ENCODE results near the gene ST3GAL3. TPM values are rescaled to one million over a fixed set of nuclear protein-coding genes. Genes with fewer than 3 reads are reported as not detected.

The ST3GAL3 gene
- total and polyA plus RNA-seq, 10 of the 15 experiments (the other 5 are each of a cell fraction or from before 2014, with no cell fraction given) = 1.2 to 19.3 (median 11.0) TPM

GRCh38 chr1:43660355-43660754, 47.0 kb upstream of the ST3GAL3 start (continued):
- TF ChIP-seq IKZF1 (conservative IDR thresholded peaks at IDR 0.05) = no peak

DNA sequence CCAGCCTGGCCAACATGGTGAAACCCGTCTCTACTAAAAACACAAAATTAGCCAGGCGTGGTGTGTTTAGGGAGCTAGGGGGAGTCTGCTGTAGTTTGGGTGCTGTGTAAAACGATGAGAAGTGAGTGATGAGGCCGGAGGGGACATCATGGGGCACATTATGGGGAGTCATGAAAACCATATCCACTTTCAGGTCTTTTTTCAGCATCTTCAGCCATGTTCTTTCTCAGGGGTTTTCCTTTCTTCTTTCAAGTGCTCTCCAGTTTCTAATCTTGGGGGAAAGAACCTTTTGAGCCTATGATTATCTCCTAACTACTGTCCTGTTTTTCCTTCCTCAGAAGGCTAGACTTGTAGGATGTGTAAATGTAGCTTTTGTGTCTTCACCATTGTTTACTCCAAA, 43.0 kb upstream of the ST3GAL3 start:
- intact Hi-C loops (cut with micrococcal nuclease; ENCODE audit: unreplicated experiment) (no loop called here), in situ Hi-C loops (cut with MboI) (no loop called here)
- no peak for FAIRE-seq
- Histone ChIP-seq H3K27ac (ENCODE audit: control insufficient read depth, insufficient read depth) (peak overlapping the region; percentile 54), H4K20me1 (ENCODE audit: control insufficient read depth, insufficient read depth) (no peaks in the 10 kb centered on the region), H3K36me3 (ENCODE audit: control insufficient read depth in 2 of 2, insufficient read depth in 2 of 2, low read length in 1 of 2) (peaks cover 35 to 57% of the 10 kb centered on the region in 2 experiments), H2AFZ (ENCODE audit: control insufficient read depth, low read depth, low read length) (no peak overlapping the region), H3K9ac (ENCODE audit: control insufficient read depth, insufficient read depth, low read length) (no peak overlapping the region; the same call in 1 of the 2 replicates), H3K27me3 (replicated peaks in 1 of 2; ENCODE audit: control insufficient read depth in 2 of 2, insufficient read depth in 2 of 2, low read length in 1 of 2) (no peaks in the 10 kb centered on the region), H3K79me2 (ENCODE audit: control insufficient read depth, insufficient read depth, low read length) (no peaks in the 10 kb centered on the region; the same call in 1 of the 2 replicates), H3K4me3 (0 out of 2 replicates have a peak overlapping the region, but pooled peaks have one; percentile 29), H3K9me3 (replicated peaks; ENCODE audit: control insufficient read depth, insufficient read depth, low read length) (no peaks in the 10 kb centered on the region), H3K4me1 (ENCODE audit: control insufficient read depth, insufficient read depth, low read length) (peaks cover 14% of the 10 kb centered on the region), H3K4me2 (ENCODE audit: control insufficient read depth, insufficient read depth) (peak overlapping the region; percentile 28; the same call in 1 of the 2 replicates)
- POLR2A ChIA-PET = interaction anchor here (2.0 to 3.1 kb wide), 2 partner anchors 10 to 13 kb away, joined by 12 to 14 read pairs; partner anchors contain the start of gene KDM4A
- SMC1A ChIA-PET (ENCODE audit: uncharacterized antibody, unreplicated experiment) = interaction anchor here (1.3 to 4.6 kb wide), 3 partner anchors 10 to 271 kb away, joined by 5 to 34 read pairs (median 8); no protein-coding TSS in a partner anchor
- CTCF ChIA-PET = interaction anchor here (0.7 to 4.6 kb wide), 4 partner anchors 12 to 381 kb away, joined by 3 to 58 read pairs (median 6); partner anchors contain the start of gene KDM4A
- RAD21 ChIA-PET (ENCODE audit: unreplicated experiment) = interaction anchor here (1.4 to 5.5 kb wide), 2 partner anchors 11 to 14 kb away, joined by 4 to 39 read pairs; partner anchors contain the start of gene KDM4A
- DNase-seq (ENCODE audit: low read depth, low spot score) = peak; percentile 36
- no TSS peak for BruUV-seq (replicated peaks)
- ATAC-seq = peak; percentile 91
- 6% methylated on average over 4 of the region's 4 CpGs for WGBS (ENCODE audit: insufficient coverage, insufficient replicate concordance, low lambda C conversion rate, missing lambda C conversion rate)
- TF ChIP-seq EP300 (IDR thresholded peaks at IDR 0.05; ENCODE audit: borderline replicate concordance in 1 of 2, control insufficient read depth in 1 of 2, low read depth in 2 of 2, low read length in 2 of 2) (no peak), CBFB (IDR thresholded peaks at IDR 0.05; ENCODE audit: low read depth) (no peak), EED (IDR thresholded peaks at IDR 0.05; ENCODE audit: low read depth) (0 out of 2 replicates have a peak, but pooled peaks have one; percentile 23), SUPT20H (IDR thresholded peaks at IDR 0.05; ENCODE audit: borderline replicate concordance, control insufficient read depth, low read depth, low read length) (no peak), POLR2AphosphoS5 (IDR thresholded peaks at IDR 0.05; ENCODE audit: low read length) (peak; percentile 45; the same call in 1 of the 2 replicates), CHD4 (IDR thresholded peaks at IDR 0.05) (no peak), MEF2A (IDR thresholded peaks at IDR 0.05; ENCODE audit: insufficient read depth, low read depth, low read length) (peak; percentile 63; the same call in 1 of the 2 replicates), MXI1 (IDR thresholded peaks at IDR 0.05; ENCODE audit: low read depth, low read length) (no peak), IKZF1 (conservative IDR thresholded peaks at IDR 0.05) (0 out of 2 replicates have a peak, but pooled peaks have one; percentile 30), TCF7 (IDR thresholded peaks at IDR 0.05; ENCODE audit: borderline replicate concordance) (peak; percentile 47; the same call in 1 of the 2 replicates), PML (IDR thresholded peaks at IDR 0.05; ENCODE audit: low read length) (peak; percentile 36; the same call in 1 of the 2 replicates), BACH1 (IDR thresholded peaks at IDR 0.05; ENCODE audit: borderline replicate concordance) (0 out of 2 replicates have a peak, but pooled peaks have one; percentile 19), HDGF (IDR thresholded peaks at IDR 0.05) (peak; percentile 51; the same call in 1 of the 2 replicates), CREB1 (IDR thresholded peaks at IDR 0.05; ENCODE audit: low read depth) (peak; percentile 46; the same call in 1 of the 2 replicates), RELB (IDR thresholded peaks at IDR 0.05; ENCODE audit: low read depth) (peak; percentile 66; the same call in 1 of the 2 replicates), ZNF622 (IDR thresholded peaks at IDR 0.05) (no peak), NFYB (IDR thresholded peaks at IDR 0.05; ENCODE audit: insufficient read depth, low read depth, low read length) (no peak), SP1 (IDR thresholded peaks at IDR 0.05; ENCODE audit: low read depth, low read length) (peak; percentile 40), YY1 (IDR thresholded peaks at IDR 0.05; ENCODE audit: low read depth, low read length) (peak; percentile 84), RUNX3 (IDR thresholded peaks at IDR 0.05; ENCODE audit: low read length) (peak; percentile 54)
- TF ChIP-seq, protein P1, sequence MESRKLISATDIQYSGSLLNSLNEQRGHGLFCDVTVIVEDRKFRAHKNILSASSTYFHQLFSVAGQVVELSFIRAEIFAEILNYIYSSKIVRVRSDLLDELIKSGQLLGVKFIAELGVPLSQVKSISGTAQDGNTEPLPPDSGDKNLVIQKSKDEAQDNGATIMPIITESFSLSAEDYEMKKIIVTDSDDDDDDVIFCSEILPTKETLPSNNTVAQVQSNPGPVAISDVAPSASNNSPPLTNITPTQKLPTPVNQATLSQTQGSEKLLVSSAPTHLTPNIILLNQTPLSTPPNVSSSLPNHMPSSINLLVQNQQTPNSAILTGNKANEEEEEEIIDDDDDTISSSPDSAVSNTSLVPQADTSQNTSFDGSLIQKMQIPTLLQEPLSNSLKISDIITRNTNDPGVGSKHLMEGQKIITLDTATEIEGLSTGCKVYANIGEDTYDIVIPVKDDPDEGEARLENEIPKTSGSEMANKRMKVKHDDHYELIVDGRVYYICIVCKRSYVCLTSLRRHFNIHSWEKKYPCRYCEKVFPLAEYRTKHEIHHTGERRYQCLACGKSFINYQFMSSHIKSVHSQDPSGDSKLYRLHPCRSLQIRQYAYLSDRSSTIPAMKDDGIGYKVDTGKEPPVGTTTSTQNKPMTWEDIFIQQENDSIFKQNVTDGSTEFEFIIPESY (IDR thresholded peaks at IDR 0.05) = no peak

Measured in GM12878 (cell line).